H1 (cell line): ENCODE results near the gene CUX1. TPM values are rescaled to one million over a fixed set of nuclear protein-coding genes. Genes with fewer than 3 reads are reported as not detected.

Source experiments
- CTCF ChIA-PET: fragments of 300-600 bp; sonication (Branson Sonifier 250); formaldehyde crosslinking; loops from one replicate; lab custom pipeline; 2021; ENCODE audit not compliant: partially characterized antibody; lab: Charles Lee
- POLR2A ChIA-PET: fragments of 300-600 bp; sonication (Branson Sonifier 250); formaldehyde crosslinking; loops from one replicate; lab custom pipeline; 2021; ENCODE audit warnings: inconsistent platforms; ENCODE audit not compliant: partially characterized antibody; lab: Charles Lee
- DNase-seq, 2 experiments: peaks; one replicate each; pipeline versions ENCODE4 v3.0.0 to v3.0.0-alpha.2; 2010 to 2022; ENCODE audit warnings: low spot score in 2 of 2, low read depth in 1 of 2, mixed read lengths in 1 of 2
- FAIRE-seq: peaks from 2 replicates; lab custom pipeline; 2011; peaks lifted over from hg19 to GRCh38; lab: Jason Lieb, UNC
- H2AFZ ChIP-seq: 2 replicates; pipeline ENCODE4 v1.8.1; 2012; ENCODE audit warnings: low read length, inconsistent platforms
- H2AK5ac ChIP-seq: 2 replicates; pipeline ENCODE4 v1.6.1; 2013; ENCODE audit warnings: low read depth, low read length
- H2BK120ac ChIP-seq: replicated peaks from 2 replicates; pipeline ENCODE3; 2013; ENCODE audit warnings: low read depth, low read length, inconsistent platforms
- H2BK12ac ChIP-seq: 2 replicates; pipeline ENCODE4 v1.6.1; 2013; ENCODE audit warnings: low read depth, low read length
- H2BK15ac ChIP-seq: 2 replicates; pipeline ENCODE4 v1.6.1; 2013; ENCODE audit warnings: low read length
- H2BK20ac ChIP-seq: 2 replicates; pipeline ENCODE4 v1.6.1; 2013; ENCODE audit warnings: low read length
- H2BK5ac ChIP-seq: 2 replicates; pipeline ENCODE4 v1.6.1; 2013; ENCODE audit warnings: low read depth, low read length
- H3K14ac ChIP-seq: 2 replicates; pipeline ENCODE4 v1.6.1; 2013; ENCODE audit warnings: inconsistent platforms; ENCODE audit not compliant: insufficient read length
- H3K18ac ChIP-seq: 2 replicates; pipeline ENCODE4 v1.6.1; 2013; ENCODE audit warnings: low read length; ENCODE audit errors: extremely low read depth
- H3K23ac ChIP-seq: 2 replicates; pipeline ENCODE4 v1.6.1; 2013; ENCODE audit warnings: inconsistent platforms; ENCODE audit not compliant: insufficient read length
- H3K23me2 ChIP-seq: 2 replicates; pipeline ENCODE4 v1.6.1; 2013; ENCODE audit warnings: low read depth, low read length
- H3K27ac ChIP-seq: 2 replicates; pipeline ENCODE4 v1.6.1; 2011; ENCODE audit warnings: low read depth, low read length, inconsistent platforms
- H3K27me3 ChIP-seq, 4 experiments: replicated peaks in 1 of 4; 1 replicate in 1 of 4; 2 replicates in 3 of 4; pipeline versions ENCODE4 v1.6.1 to v1.8.1; 2011 to 2013; ENCODE audit warnings: low read length in 3 of 4, mild to moderate bottlenecking in 3 of 4, inconsistent platforms in 2 of 4, mixed read lengths in 2 of 4, moderate library complexity in 1 of 4; ENCODE audit not compliant: control insufficient read depth in 3 of 4, insufficient read depth in 3 of 4; ENCODE audit errors: extremely low read depth in 1 of 4
- H3K36me3 ChIP-seq, 4 experiments: 2 replicates each; pipeline versions ENCODE4 v1.6.1 to v1.8.1; 2011 to 2013; ENCODE audit warnings: mild to moderate bottlenecking in 4 of 4, low read length in 3 of 4, moderate library complexity in 2 of 4, control low read depth in 1 of 4, inconsistent platforms in 1 of 4; ENCODE audit not compliant: insufficient read depth in 4 of 4, control insufficient read depth in 2 of 4
- H3K4ac ChIP-seq: replicated peaks from 2 replicates; pipeline ENCODE3; 2013; ENCODE audit warnings: low read length, low read depth, mixed read lengths, inconsistent platforms; ENCODE audit not compliant: insufficient read length
- H3K4me1 ChIP-seq, 4 experiments: replicated peaks in 1 of 4; 1 replicate in 1 of 4; 2 replicates in 3 of 4; pipeline versions ENCODE4 v1.6.1 to v1.8.1; 2011 to 2013; ENCODE audit warnings: low read length in 3 of 4, inconsistent platforms in 2 of 4, mixed read lengths in 1 of 4; ENCODE audit not compliant: insufficient read depth in 4 of 4, control insufficient read depth in 3 of 4
- H3K4me2 ChIP-seq, 2 experiments: 2 replicates each; pipeline versions ENCODE4 v1.6.1 to v1.8.1; 2011 to 2013; ENCODE audit warnings: low read depth in 2 of 2, low read length in 2 of 2, control low read depth in 1 of 2, inconsistent platforms in 1 of 2, mild to moderate bottlenecking in 1 of 2; ENCODE audit not compliant: insufficient read depth in 1 of 2
- H3K4me3 ChIP-seq, 4 experiments: fragments of 200-600, 300-600 bp in 1 of 4; sonication (generic), shearing (Covaris generic), sonication (Bioruptor Twin) in 1 of 4; 2 replicates each; pipeline versions ENCODE4 v1.5.1 to v1.8.1; 2011 to 2016; ENCODE audit warnings: low read length in 4 of 4, low read depth in 3 of 4, control low read depth in 2 of 4, inconsistent platforms in 2 of 4, mild to moderate bottlenecking in 2 of 4, mixed read lengths in 1 of 4, moderate library complexity in 1 of 4; ENCODE audit not compliant: insufficient read depth in 2 of 4; ENCODE audit errors: extremely low read depth in 1 of 4
- H3K56ac ChIP-seq: replicated peaks from 2 replicates; pipeline ENCODE3; 2013; ENCODE audit warnings: low read depth, mild to moderate bottlenecking, mixed read lengths, low read length, inconsistent platforms; ENCODE audit not compliant: insufficient read length
- H3K79me1 ChIP-seq: 2 replicates; pipeline ENCODE4 v1.6.1; 2013; ENCODE audit warnings: low read depth, low read length, control low read depth
- H3K79me2 ChIP-seq, 2 experiments: 2 replicates each; pipeline versions ENCODE4 v1.6.1 to v1.8.1; 2012 to 2013; ENCODE audit warnings: low read length in 2 of 2, mild to moderate bottlenecking in 2 of 2, inconsistent platforms in 1 of 2; ENCODE audit not compliant: insufficient read depth in 2 of 2, control insufficient read depth in 1 of 2
- H3K9ac ChIP-seq, 4 experiments: replicated peaks in 1 of 4; 1 replicate in 1 of 4; 2 replicates in 3 of 4; pipeline versions ENCODE4 v1.6.1 to v1.8.1; 2011 to 2013; ENCODE audit warnings: low read depth in 3 of 4, low read length in 3 of 4, control low read depth in 2 of 4, mild to moderate bottlenecking in 2 of 4, moderate library complexity in 2 of 4, inconsistent platforms in 1 of 4; ENCODE audit errors: extremely low read depth in 1 of 4
- H3K9me3 ChIP-seq, 2 experiments: 2 replicates each; pipeline versions ENCODE4 v1.6.1 to v1.8.1; 2012 to 2013; ENCODE audit warnings: mild to moderate bottlenecking in 2 of 2, moderate library complexity in 2 of 2, control low read depth in 1 of 2, inconsistent platforms in 1 of 2, low read depth in 1 of 2, low read length in 1 of 2, mixed read lengths in 1 of 2; ENCODE audit not compliant: insufficient read depth in 2 of 2
- H4K20me1 ChIP-seq, 2 experiments: replicated peaks in 1 of 2; 2 replicates each; pipeline versions ENCODE3 to v1.8.1; 2011 to 2013; ENCODE audit warnings: inconsistent platforms in 2 of 2, low read length in 2 of 2, mild to moderate bottlenecking in 1 of 2; ENCODE audit not compliant: insufficient read depth in 2 of 2, control insufficient read depth in 1 of 2
- H4K5ac ChIP-seq: 2 replicates; pipeline ENCODE4 v1.6.1; 2013; ENCODE audit warnings: low read length, low read depth, mixed read lengths, inconsistent platforms; ENCODE audit not compliant: insufficient read length
- H4K8ac ChIP-seq: 2 replicates; pipeline ENCODE4 v1.8.0; 2013; ENCODE audit warnings: mild to moderate bottlenecking, moderate library complexity, low read length, inconsistent platforms; ENCODE audit not compliant: insufficient read depth; ENCODE audit errors: extremely low read depth
- H4K91ac ChIP-seq: replicated peaks from 2 replicates; pipeline ENCODE3; 2013; ENCODE audit warnings: low read length, mixed read lengths, inconsistent platforms; ENCODE audit not compliant: insufficient read length
- BRCA1 ChIP-seq: IDR thresholded peaks from 2 replicates; pipeline ENCODE4 v1.6.1; 2012; ENCODE audit warnings: low read depth, low read length, improper control_type of control experiment
- GTF2F1 ChIP-seq: IDR thresholded peaks from 2 replicates; pipeline ENCODE4 v1.6.1; 2012; ENCODE audit warnings: low read depth, low read length, improper control_type of control experiment, borderline replicate concordance
- PHF8 ChIP-seq: fragments of 200-600 bp; sonication (generic); conservative IDR thresholded peaks from 2 replicates; pipeline ENCODE4 v1.7.1; 2012; ENCODE audit warnings: low read depth, mild to moderate bottlenecking, inconsistent platforms, low read length, moderate library complexity
- SIN3A ChIP-seq, 2 experiments: IDR thresholded peaks in 1 of 2; conservative IDR thresholded peaks in 1 of 2; 2 replicates each; pipeline ENCODE4 v1.6.1; 2011 to 2012; ENCODE audit warnings: low read length in 2 of 2, improper control_type of control experiment in 1 of 2, low read depth in 1 of 2, mild to moderate bottlenecking in 1 of 2
- TAF1 ChIP-seq: IDR thresholded peaks from 2 replicates; pipeline ENCODE4 v1.6.1; 2011; ENCODE audit warnings: mild to moderate bottlenecking, low read depth, low read length
- YY1 ChIP-seq: IDR thresholded peaks from 2 replicates; pipeline ENCODE4 v1.6.1; 2011; ENCODE audit warnings: low read depth, mild to moderate bottlenecking, low read length
- ZNF274 ChIP-seq: IDR thresholded peaks from 2 replicates; pipeline ENCODE4 v1.7.0; 2012; ENCODE audit warnings: low read length, borderline replicate concordance; ENCODE audit errors: extremely low read depth
- WGBS, 2 experiments: shearing (Covaris generic) in 1 of 2; methylation state at CpG; one replicate each; pipeline versions ENCODE4 v1.1.6 to v1.1.7; 2013 to 2015; ENCODE audit warnings: low lambda C conversion rate in 2 of 2, mixed read lengths in 2 of 2, inconsistent platforms in 1 of 2, low coverage in 1 of 2, missing lambda C conversion rate in 1 of 2; ENCODE audit not compliant: insufficient replicate concordance in 2 of 2, insufficient coverage in 1 of 2, insufficient read length in 1 of 2; ENCODE audit errors: extremely low coverage in 1 of 2, missing lambda C conversion rate in 1 of 2; 5-methylcytosine and 5-hydroxymethylcytosine counted together
- polyA plus RNA-seq, 7 experiments: library from polyadenylated mRNA; depleted of rRNA in 3 of 7; stranded (reverse) in 5 of 7; unstranded in 2 of 7; fragments of >200 nt in 5 of 7; fragments of 200-250 nt in 2 of 7; gene quantifications; 1 replicate in 5 of 7; 2 replicates in 1 of 7; 4 replicates in 1 of 7; pipeline versions ENCODE4 v1.2.1 to v1.2.3, GENCODE V29; 2011 to 2013; ENCODE audit warnings: missing spikeins in 2 of 7, mixed read lengths in 2 of 7
- total RNA-seq: library from RNA; stranded (reverse); fragmentation: NEBNext Ultra II Directional; extraction: Animal tissue kit (Norgen Biotek cat#: 25700); gene quantifications from 2 replicates; pipeline ENCODE4 v1.2.1, GENCODE V29; 2021

Gene CUX1
- total and polyA plus RNA-seq, 2 of the 8 experiments (the other 6 are each of a cell fraction or from before 2014, with no cell fraction given): 21.6 to 65.9 TPM

DNA sequence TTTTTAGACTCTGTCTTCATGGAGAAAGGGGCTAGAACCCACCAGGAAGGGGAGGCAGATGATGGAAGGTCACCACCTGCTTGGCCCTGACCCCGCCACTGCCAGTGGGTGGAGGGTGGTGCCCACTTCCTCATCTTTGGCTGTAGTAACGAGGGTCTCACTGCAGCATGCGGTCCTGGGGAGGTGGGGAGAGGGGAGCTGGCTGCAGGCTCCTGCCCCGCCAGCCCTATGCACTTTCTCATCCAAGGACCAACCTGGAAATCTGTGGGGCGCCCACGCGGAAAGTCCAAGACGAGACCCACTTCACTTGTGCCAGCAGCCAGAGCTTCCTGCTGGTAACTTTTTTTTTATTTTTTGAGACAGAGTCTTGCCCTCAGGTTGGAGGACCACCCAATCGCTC is 101.0 kb downstream of the CUX1 start:
- no peak overlapping the region for H2BK15ac ChIP-seq
- H2AK5ac ChIP-seq: no peak overlapping the region
- no peak overlapping the region for H2BK120ac ChIP-seq
- no peak overlapping the region for H3K23ac ChIP-seq
- H2AFZ ChIP-seq: no peak overlapping the region
- H4K20me1 ChIP-seq: peaks cover 10 to 16% of the 10 kb centered on the region in 2 experiments
- 0 out of 2 replicates have a peak, but pooled peaks cover 2% of the 10 kb centered on the region for H3K23me2 ChIP-seq
- peaks cover 0 to 75% of the 10 kb centered on the region in 2 experiments; a peak in 2 of 4 replicates for H3K79me2 ChIP-seq
- peaks cover 18% of the 10 kb centered on the region for H3K79me1 ChIP-seq
- H2BK5ac ChIP-seq: no peak overlapping the region; the same call in 1 of the 2 replicates
- H3K27ac ChIP-seq: no peak overlapping the region
- H2BK20ac ChIP-seq: no peak overlapping the region
- 96% methylated on average over 8 of the region's 9 CpGs; no CpG with 5 or more reads in 1 of the 2 experiments for WGBS, 2 experiments
- no peak overlapping the region for H3K4ac ChIP-seq
- H3K27me3 ChIP-seq: no peaks in the 10 kb centered on the region
- FAIRE-seq (no peak), DNase-seq (no peak)
- no peaks in the 10 kb centered on the region for H3K9me3 ChIP-seq
- H4K8ac ChIP-seq: no peak overlapping the region
- no peak overlapping the region for H3K4me2 ChIP-seq
- no peak overlapping the region for H4K91ac ChIP-seq
- no peak overlapping the region for H3K56ac ChIP-seq
- H3K4me1 ChIP-seq: peaks cover 0 to 9% (median 3%) of the 10 kb centered on the region in 4 experiments; a peak in 3 of 7 replicates
- H3K18ac ChIP-seq: no peak overlapping the region
- H3K14ac ChIP-seq: no peak overlapping the region
- H3K4me3 ChIP-seq: no peak overlapping the region
- H2BK12ac ChIP-seq: no peak overlapping the region
- peaks cover 3 to 15% (median 6%) of the 10 kb centered on the region in 4 experiments; a peak in 5 of 8 replicates for H3K36me3 ChIP-seq
- TF ChIP-seq PHF8 (no peak), BRCA1 (no peak), ZNF274 (no peak), TAF1 (no peak), YY1 (no peak), SIN3A (conservative IDR thresholded peaks at IDR 0.05 in 1 of 2, IDR thresholded peaks at IDR 0.05 in 1 of 2; ENCODE audit: low read depth in 1 of 2, low read length in 2 of 2) (no peak), GTF2F1 (no peak)
- TF ChIP-seq, all 59 proteins: peak for 0
- Histone ChIP-seq H4K5ac (no peak overlapping the region), H3K9ac (no peak overlapping the region)
- ChIA-PET POLR2A (interaction anchor here (0.7 to 0.9 kb wide), 3 partner anchors 17 to 40 kb away, joined by 3 read pairs; no protein-coding TSS in a partner anchor), CTCF (interaction anchor here (0.6 to 1.0 kb wide), 3 partner anchors 11 to 393 kb away, joined by 3 read pairs; no protein-coding TSS in a partner anchor)
